Testis (tissue), 2 donors: Measurements from ENCODE around the gene WDR6.

ENCODE experiments used
- CTCF ChIP-seq, 3 experiments: fragments of 450-650 bp in 2 of 3; fragments of 200-600 bp in 1 of 3; sonication (generic) in 1 of 3; IDR thresholded peaks; one replicate each; pipeline ENCODE4 v1.5.1; 2016 to 2019; ENCODE audit warnings: antibody characterized with exemption in 3 of 3, mild to moderate bottlenecking in 2 of 3, moderate library complexity in 1 of 3
- POLR2A ChIP-seq: fragments of 450-650 bp; IDR thresholded peaks from one replicate; pipeline ENCODE4 v1.6.1; 2017; ENCODE audit warnings: antibody characterized with exemption, mild to moderate bottlenecking, moderate library complexity

- TF ChIP-seq POLR2A: no peak
- no peak for TF ChIP-seq CTCF (IDR thresholded peaks at IDR 0.05)
These were observed 27.7 kb upstream of the WDR6 start for GRCh38 chr3:48979451-48979850.
